OCI-LY7 (cell line): ENCODE measurements around the gene DNAH9. TPM values are rescaled to one million over a fixed set of nuclear protein-coding genes. Genes with fewer than 3 reads are reported as not detected.

Source experiments
- BruUV-seq: library from RNA; stranded (reverse); fragments of 400-500 nt; replicated peaks from 2 replicates; lab custom pipeline; 2021; lab: Mats Ljungman, UMichigan
- CTCF ChIA-PET: fragments of 300-600 bp; sonication (Branson Sonifier 250); formaldehyde crosslinking; loops from one replicate; lab custom pipeline; 2022; ENCODE audit warnings: antibody characterized with exemption; ENCODE audit not compliant: unreplicated experiment; lab: Charles Lee
- POLR2A ChIA-PET: fragments of 300-600 bp; sonication (Branson Sonifier 250); formaldehyde crosslinking; loops from one replicate; lab custom pipeline; 2022; ENCODE audit warnings: antibody characterized with exemption; lab: Charles Lee
- DNase-seq: peaks from one replicate; pipeline ENCODE4 v3.0.0-alpha.2; 2015; ENCODE audit warnings: low spot score
- H2AFZ ChIP-seq: fragments of 200-600 bp; sonication (generic), shearing (Covaris generic); 2 replicates; pipeline ENCODE4 v1.6.1; 2014; ENCODE audit warnings: mild to moderate bottlenecking, antibody characterized with exemption, low read length, moderate library complexity
- H3K27ac ChIP-seq: fragments of 200-600 bp; sonication (generic); 2 replicates; pipeline ENCODE4 v1.5.1; 2014; ENCODE audit warnings: mixed run types, low read depth, mild to moderate bottlenecking, moderate library complexity, low read length, inconsistent platforms; ENCODE audit not compliant: poor library complexity, severe bottlenecking
- H3K36me3 ChIP-seq: fragments of 200-600 bp; sonication (generic); 2 replicates; pipeline ENCODE4 v1.6.1; 2014; ENCODE audit warnings: mild to moderate bottlenecking, antibody characterized with exemption, low read length, moderate library complexity, mixed read lengths; ENCODE audit not compliant: insufficient read depth
- H3K4me1 ChIP-seq: fragments of 200-600 bp; sonication (generic); 2 replicates; pipeline ENCODE4 v1.5.1; 2014; ENCODE audit warnings: mild to moderate bottlenecking, low read length; ENCODE audit not compliant: insufficient read depth, poor library complexity, severe bottlenecking
- H3K4me2 ChIP-seq: fragments of 200-600 bp; sonication (generic); 2 replicates; pipeline ENCODE4 v1.6.1; 2014; ENCODE audit warnings: mild to moderate bottlenecking, low read length
- H3K4me3 ChIP-seq: fragments of 200-600 bp; sonication (generic); 2 replicates; pipeline ENCODE4 v1.5.1; 2014; ENCODE audit warnings: mild to moderate bottlenecking, low read depth, low read length; ENCODE audit not compliant: poor library complexity, severe bottlenecking
- H3K79me2 ChIP-seq: fragments of 200-600 bp; sonication (generic); 2 replicates; pipeline ENCODE4 v1.6.1; 2016; ENCODE audit warnings: low read depth, mild to moderate bottlenecking, low read length, moderate library complexity, mixed read lengths; ENCODE audit not compliant: insufficient read depth
- H3K9me2 ChIP-seq: fragments of 200-600 bp; sonication (generic); 2 replicates; pipeline ENCODE4 v1.6.1; 2016; ENCODE audit warnings: mild to moderate bottlenecking, low read length, mixed read lengths; ENCODE audit not compliant: insufficient read depth
- H3K9me3 ChIP-seq: fragments of 200-600 bp; sonication (generic); 2 replicates; pipeline ENCODE4 v1.6.1; 2014; ENCODE audit warnings: mild to moderate bottlenecking, mixed run types, low read length, mixed read lengths
- H4K20me1 ChIP-seq: fragments of 200-600 bp; sonication (generic); 2 replicates; pipeline ENCODE4 v1.6.1; 2014; ENCODE audit warnings: mild to moderate bottlenecking, antibody characterized with exemption, low read length, moderate library complexity, mixed read lengths; ENCODE audit not compliant: insufficient read depth
- EZH2phosphoT487 ChIP-seq: fragments of 200-600 bp; sonication (generic); IDR thresholded peaks from 2 replicates; pipeline ENCODE4 v1.6.1; 2018; ENCODE audit warnings: low read depth, borderline replicate concordance, mild to moderate bottlenecking, mixed run types, antibody characterized with exemption, low read length, moderate library complexity, mixed read lengths
- intact Hi-C: fragments of 100-400 bp; cut with micrococcal nuclease; formaldehyde crosslinking; loops from one replicate; pipeline ENCODE4 v1.10.0; 2022; ENCODE audit not compliant: unreplicated experiment
- total RNA-seq, 2 experiments: library from RNA; depleted of rRNA in 1 of 2; stranded (reverse); fragments of >200 nt in 1 of 2; shearing (Covaris generic) in 1 of 2; gene quantifications; 2 replicates each; pipeline ENCODE4 v1.2.3, GENCODE V29; 2014 to 2022
- TF ChIP-seq, protein P1 (sequence below): fragments of 200-600 bp; sonication (generic); conservative IDR thresholded peaks from 2 replicates; pipeline ENCODE4 v1.5.1; 2014; ENCODE audit warnings: mild to moderate bottlenecking, antibody characterized with exemption, low read length, moderate library complexity, mixed read lengths

Gene DNAH9
- total RNA-seq, 2 experiments from 2014 or later, result not detected

GRCh38 chr17:11855306-11855705 is 257.0 kb downstream of the DNAH9 start:
- Histone ChIP-seq H3K4me1 (no peaks in the 10 kb centered on the region), H3K36me3 (no peaks in the 10 kb centered on the region), H3K9me2 (no peaks in the 10 kb centered on the region), H3K9me3 (no peaks in the 10 kb centered on the region), H3K79me2 (no peaks in the 10 kb centered on the region), H3K4me3 (no peak overlapping the region), H3K27ac (no peak overlapping the region), H4K20me1 (no peaks in the 10 kb centered on the region), H3K4me2 (no peak overlapping the region), H2AFZ (no peak overlapping the region)
- no peak for TF ChIP-seq EZH2phosphoT487
- POLR2A ChIA-PET, result interaction anchor here (0.6 kb wide), 1 partner anchor 537 kb away, joined by 4 read pairs; no protein-coding TSS in a partner anchor
- intact Hi-C loops, result no loop called here
- CTCF ChIA-PET, result no interaction called here
- BruUV-seq, result no TSS peak
- no peak for DNase-seq

GRCh38 chr17:11857006-11857405 is 258.7 kb downstream of the DNAH9 start:
- no peak overlapping the region for H3K4me2 ChIP-seq
- no peaks in the 10 kb centered on the region for H3K36me3 ChIP-seq
- no peak overlapping the region for H3K4me3 ChIP-seq
- intact Hi-C loops, result no loop called here
- H3K9me3 ChIP-seq, result no peaks in the 10 kb centered on the region
- H4K20me1 ChIP-seq, result no peaks in the 10 kb centered on the region
- TF ChIP-seq, protein P1, sequence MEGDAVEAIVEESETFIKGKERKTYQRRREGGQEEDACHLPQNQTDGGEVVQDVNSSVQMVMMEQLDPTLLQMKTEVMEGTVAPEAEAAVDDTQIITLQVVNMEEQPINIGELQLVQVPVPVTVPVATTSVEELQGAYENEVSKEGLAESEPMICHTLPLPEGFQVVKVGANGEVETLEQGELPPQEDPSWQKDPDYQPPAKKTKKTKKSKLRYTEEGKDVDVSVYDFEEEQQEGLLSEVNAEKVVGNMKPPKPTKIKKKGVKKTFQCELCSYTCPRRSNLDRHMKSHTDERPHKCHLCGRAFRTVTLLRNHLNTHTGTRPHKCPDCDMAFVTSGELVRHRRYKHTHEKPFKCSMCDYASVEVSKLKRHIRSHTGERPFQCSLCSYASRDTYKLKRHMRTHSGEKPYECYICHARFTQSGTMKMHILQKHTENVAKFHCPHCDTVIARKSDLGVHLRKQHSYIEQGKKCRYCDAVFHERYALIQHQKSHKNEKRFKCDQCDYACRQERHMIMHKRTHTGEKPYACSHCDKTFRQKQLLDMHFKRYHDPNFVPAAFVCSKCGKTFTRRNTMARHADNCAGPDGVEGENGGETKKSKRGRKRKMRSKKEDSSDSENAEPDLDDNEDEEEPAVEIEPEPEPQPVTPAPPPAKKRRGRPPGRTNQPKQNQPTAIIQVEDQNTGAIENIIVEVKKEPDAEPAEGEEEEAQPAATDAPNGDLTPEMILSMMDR, result no peak
- TF ChIP-seq EZH2phosphoT487, result no peak
- BruUV-seq, result no TSS peak
- no peak overlapping the region for H3K27ac ChIP-seq
- H3K9me2 ChIP-seq, result no peaks in the 10 kb centered on the region
- DNase-seq, result no peak
- ChIA-PET POLR2A (no interaction called here), CTCF (no interaction called here)
- H3K79me2 ChIP-seq, result no peaks in the 10 kb centered on the region
- no peaks in the 10 kb centered on the region for H3K4me1 ChIP-seq
- H2AFZ ChIP-seq, result no peak overlapping the region

GRCh38 chr17:11869680-11870394 is 271.6 kb downstream of the DNAH9 start:
- Histone ChIP-seq H3K4me3 (no peak overlapping the region), H3K9me3 (no peaks in the 10 kb centered on the region), H3K4me2 (no peak overlapping the region), H3K79me2 (no peaks in the 10 kb centered on the region), H4K20me1 (no peaks in the 10 kb centered on the region), H3K9me2 (no peaks in the 10 kb centered on the region), H3K27ac (no peak overlapping the region), H3K36me3 (no peaks in the 10 kb centered on the region), H3K4me1 (no peaks in the 10 kb centered on the region), H2AFZ (no peak overlapping the region)
- DNase-seq, result no peak
- ChIA-PET POLR2A (interaction anchor here (0.9 kb wide), 1 partner anchor 13 kb away, joined by 3 read pairs; no protein-coding TSS in a partner anchor), CTCF (no interaction called here)
- intact Hi-C loops, result no loop called here
- no TSS peak for BruUV-seq
- TF ChIP-seq, protein P1, result no peak
- TF ChIP-seq EZH2phosphoT487, result no peak
